ENCODE results near the gene FTCD.

Gene FTCD

DNA sequence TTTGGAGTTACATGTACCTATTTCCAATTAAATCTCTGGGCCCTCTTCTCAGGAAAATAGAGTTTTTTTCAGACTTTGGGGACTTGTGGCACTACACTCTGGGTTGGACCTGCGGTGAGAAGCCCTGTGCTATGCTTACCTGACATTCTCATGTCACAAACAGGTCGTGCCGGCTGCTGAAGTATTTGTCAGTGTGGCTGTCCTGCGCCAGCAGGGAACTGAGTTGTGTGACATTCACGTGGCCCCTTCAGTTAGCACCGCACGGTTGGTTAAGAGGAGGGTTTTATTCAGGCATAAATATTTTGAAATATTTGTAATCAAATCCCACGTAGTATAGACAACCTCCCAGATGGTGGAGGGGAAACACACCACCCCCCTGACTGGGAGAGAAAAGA is 63.8 kb downstream of the FTCD start:
- TF ChIP-seq TAF1 (IDR thresholded peaks at IDR 0.05; ENCODE audit: low read depth, low read length) (no peak), PAX5 (IDR thresholded peaks at IDR 0.05; ENCODE audit: insufficient read depth, low read length, severe bottlenecking) (no peak), POLR2AphosphoS5 (IDR thresholded peaks at IDR 0.05; ENCODE audit: low read depth, low read length) (no peak), POU2F2 (IDR thresholded peaks at IDR 0.05; ENCODE audit: low read depth, low read length) (no peak), SPI1 (IDR thresholded peaks at IDR 0.05; ENCODE audit: low read depth, low read length) (no peak), POLR2A (IDR thresholded peaks at IDR 0.05; ENCODE audit: low read depth, low read length) (no peak)
- DNase-seq (ENCODE audit: insufficient read length, low spot score) (no peak), FAIRE-seq (no peak)

- peak; percentile 65 for FAIRE-seq
- no peak for DNase-seq (ENCODE audit: insufficient read length, low spot score)
- TF ChIP-seq TAF1 (IDR thresholded peaks at IDR 0.05; ENCODE audit: low read depth, low read length) (no peak), SPI1 (IDR thresholded peaks at IDR 0.05; ENCODE audit: low read depth, low read length) (no peak), POU2F2 (IDR thresholded peaks at IDR 0.05; ENCODE audit: low read depth, low read length) (no peak), POLR2AphosphoS5 (IDR thresholded peaks at IDR 0.05; ENCODE audit: low read depth, low read length) (no peak), PAX5 (IDR thresholded peaks at IDR 0.05; ENCODE audit: insufficient read depth, low read length, severe bottlenecking) (no peak), POLR2A (IDR thresholded peaks at IDR 0.05; ENCODE audit: low read depth, low read length) (no peak)
Measured at GRCh38 chr21:46091118-46091517, 64.3 kb downstream of the FTCD start.

- TF ChIP-seq TAF1 (IDR thresholded peaks at IDR 0.05; ENCODE audit: low read depth, low read length) (no peak), POU2F2 (IDR thresholded peaks at IDR 0.05; ENCODE audit: low read depth, low read length) (no peak), PAX5 (IDR thresholded peaks at IDR 0.05; ENCODE audit: insufficient read depth, low read length, severe bottlenecking) (no peak), POLR2A (IDR thresholded peaks at IDR 0.05; ENCODE audit: low read depth, low read length) (no peak), POLR2AphosphoS5 (IDR thresholded peaks at IDR 0.05; ENCODE audit: low read depth, low read length) (no peak), SPI1 (IDR thresholded peaks at IDR 0.05; ENCODE audit: low read depth, low read length) (no peak)
- FAIRE-seq = no peak
- no peak for DNase-seq (ENCODE audit: insufficient read length, low spot score)
Measured at GRCh38 chr21:46089285-46089684, 66.1 kb downstream of the FTCD start.

DNA sequence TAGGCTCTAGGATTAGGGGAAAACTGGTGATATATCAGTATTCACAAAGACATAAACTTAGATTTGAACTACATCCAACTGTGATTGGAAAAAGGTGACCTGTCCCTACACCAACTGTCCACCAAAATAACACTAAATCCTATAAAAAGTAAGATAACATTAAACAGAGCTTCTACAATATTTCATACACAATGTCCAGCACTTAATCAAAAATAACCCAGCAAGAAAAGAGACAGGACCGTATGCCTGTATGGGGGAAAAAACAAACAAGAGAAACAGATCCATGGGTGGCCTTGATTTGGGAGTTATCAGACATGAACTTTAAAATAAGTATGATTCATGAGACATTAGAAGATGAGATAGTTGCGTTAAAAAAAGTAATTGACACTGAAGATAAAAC is 67.2 kb downstream of the FTCD start:
- no peak for FAIRE-seq
- TF ChIP-seq POLR2AphosphoS5 (IDR thresholded peaks at IDR 0.05; ENCODE audit: low read depth, low read length) (no peak), TAF1 (IDR thresholded peaks at IDR 0.05; ENCODE audit: low read depth, low read length) (no peak)

DNA sequence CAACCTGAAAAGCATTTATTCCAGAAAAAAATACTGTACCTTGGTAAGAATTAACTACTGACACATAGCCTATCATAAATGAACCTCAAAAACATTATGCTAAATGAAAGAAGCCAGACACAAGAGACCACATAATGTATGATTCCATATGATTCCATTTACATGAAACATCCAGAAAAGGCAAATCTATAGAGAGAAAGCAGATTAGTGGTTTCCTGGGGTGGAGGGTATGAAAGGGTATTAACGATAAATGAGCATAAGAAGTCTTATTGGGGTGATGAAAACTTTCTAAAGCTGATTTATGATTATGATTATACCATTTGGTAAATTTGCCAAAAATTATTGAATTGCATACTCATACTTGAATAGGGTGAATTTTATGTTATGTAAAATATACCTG is 67.7 kb downstream of the FTCD start:
- no peak for TF ChIP-seq POLR2AphosphoS5 (IDR thresholded peaks at IDR 0.05; ENCODE audit: low read depth, low read length)
- DNase-seq (ENCODE audit: insufficient read length, low spot score) (no peak), FAIRE-seq (no peak)

More for the DNA sequence above, 67.2 kb downstream of the FTCD start:
- DNase-seq (ENCODE audit: insufficient read length, low spot score) = no peak
